HepG2 (cell line): ENCODE measurements around the gene GOLGA3. TPM values are rescaled to one million over a fixed set of nuclear protein-coding genes. Genes with fewer than 3 reads are reported as not detected.
A peak's percentile ranks its signal among the peaks of the same experiment; 100 is the strongest.

Source experiments
- ARHGAP35 ChIP-seq: sonication (generic); formaldehyde crosslinking; IDR thresholded peaks from 2 replicates; pipeline ENCODE4 v1.9.0; 2022; ENCODE audit warnings: mild to moderate bottlenecking, inconsistent platforms, moderate library complexity, missing genetic modification reagents, borderline replicate concordance
- ARID2 ChIP-seq: sonication (generic); formaldehyde crosslinking; IDR thresholded peaks from 2 replicates; pipeline ENCODE4 v1.8.1; 2022; ENCODE audit warnings: mild to moderate bottlenecking, missing genetic modification reagents, borderline replicate concordance
- ARNT2 ChIP-seq: sonication (generic); formaldehyde crosslinking; IDR thresholded peaks from 2 replicates; pipeline ENCODE4 v1.8.0; 2022; ENCODE audit warnings: mild to moderate bottlenecking, low read depth, missing genetic modification reagents, moderate library complexity
- ATRX ChIP-seq: sonication (generic); formaldehyde crosslinking; IDR thresholded peaks from 2 replicates; pipeline ENCODE4 v1.4.0; 2020; ENCODE audit warnings: missing genetic modification reagents, borderline replicate concordance
- CEBPG ChIP-seq: IDR thresholded peaks from 2 replicates; pipeline ENCODE4 v1.6.1; 2016
- FOXK1 ChIP-seq: sonication (generic); formaldehyde crosslinking; IDR thresholded peaks from 2 replicates; pipeline ENCODE4 v1.4.0; 2020; ENCODE audit warnings: low read depth, missing genetic modification reagents, borderline replicate concordance
- GATA4 ChIP-seq: sonication (generic); IDR thresholded peaks from 2 replicates; pipeline ENCODE4 v1.6.1; 2016; ENCODE audit warnings: antibody characterized with exemption, low read depth, borderline replicate concordance
- GPBP1L1 ChIP-seq: sonication (generic); formaldehyde crosslinking; IDR thresholded peaks from 2 replicates; pipeline ENCODE4 v1.5.0; 2020; ENCODE audit warnings: mild to moderate bottlenecking, missing genetic modification reagents
- KLF15 ChIP-seq: sonication (generic); formaldehyde crosslinking; IDR thresholded peaks from 2 replicates; pipeline ENCODE4 v1.8.1; 2023; ENCODE audit warnings: borderline replicate concordance, mild to moderate bottlenecking, inconsistent platforms, missing genetic modification reagents, mixed read lengths
- MXI1 ChIP-seq: IDR thresholded peaks from 3 replicates; pipeline ENCODE4 v1.6.1; 2012; ENCODE audit warnings: low read depth, low read length, inconsistent platforms, borderline replicate concordance
- PLSCR1 ChIP-seq: sonication (generic); formaldehyde crosslinking; IDR thresholded peaks from 2 replicates; pipeline ENCODE4 v1.5.0; 2020; ENCODE audit warnings: missing genetic modification reagents, mild to moderate bottlenecking, borderline replicate concordance
- PTBP1 ChIP-seq: fragments of 200-400 bp; formaldehyde crosslinking; IDR thresholded peaks from 2 replicates; pipeline ENCODE4 v1.6.1; 2018; ENCODE audit warnings: low read length, low read depth; ENCODE audit not compliant: poor library complexity, severe bottlenecking
- RFX1 ChIP-seq: fragments of 450-650 bp; IDR thresholded peaks from 2 replicates; pipeline ENCODE4 v1.6.1; 2017
- RXRB ChIP-seq: IDR thresholded peaks from 2 replicates; pipeline ENCODE4 v1.6.1; 2016; ENCODE audit warnings: borderline replicate concordance, missing genetic modification reagents, missing compliant biosample characterization
- SALL2 ChIP-seq: sonication (generic); formaldehyde crosslinking; IDR thresholded peaks from 2 replicates; pipeline ENCODE4 v1.8.1; 2023; ENCODE audit warnings: mild to moderate bottlenecking, missing genetic modification reagents, inconsistent platforms
- SMYD3 ChIP-seq: sonication (generic); formaldehyde crosslinking; IDR thresholded peaks from 2 replicates; pipeline ENCODE4 v1.8.1; 2023; ENCODE audit warnings: mild to moderate bottlenecking, missing genetic modification reagents
- SP5 ChIP-seq: IDR thresholded peaks from 2 replicates; pipeline ENCODE4 v1.6.1; 2016; ENCODE audit warnings: low read depth, borderline replicate concordance
- SYNCRIP ChIP-seq: fragments of 200-400 bp; formaldehyde crosslinking; IDR thresholded peaks from 2 replicates; pipeline ENCODE4 v1.6.1; 2018; ENCODE audit warnings: mild to moderate bottlenecking, low read depth, low read length; ENCODE audit not compliant: insufficient read depth
- ZNF224 ChIP-seq: sonication (generic); formaldehyde crosslinking; IDR thresholded peaks from 2 replicates; pipeline ENCODE4 v1.5.0; 2020; ENCODE audit warnings: mild to moderate bottlenecking, missing genetic modification reagents
- polyA plus RNA-seq, 8 experiments: library from polyadenylated mRNA; depleted of rRNA in 3 of 8; stranded (reverse) in 7 of 8; unstranded in 1 of 8; fragments of >200 nt; fragmentation: Illumina TruSeq in 4 of 8; extraction: Trizol in 4 of 8; gene quantifications; 2 replicates each; pipeline versions ENCODE4 v1.2.1 to v1.2.3, GENCODE V29; 2011 to 2016; ENCODE audit warnings: low read depth in 4 of 8, missing spikeins in 1 of 8, mixed read lengths in 1 of 8; ENCODE audit not compliant: insufficient read depth in 1 of 8
- total RNA-seq, 5 experiments: library from RNA; depleted of rRNA; stranded (reverse); fragments of >200 nt; fragmentation: Illumina TruSeq; extraction: Trizol; gene quantifications; 2 replicates each; pipeline ENCODE4 v1.2.3, GENCODE V29; 2016; ENCODE audit warnings: low read depth in 1 of 5
- TF ChIP-seq, protein P1 (sequence below): sonication (generic); formaldehyde crosslinking; IDR thresholded peaks from 2 replicates; pipeline ENCODE4 v1.4.0; 2020; ENCODE audit warnings: missing genetic modification reagents, borderline replicate concordance
- TF ChIP-seq, protein P2 (sequence below): sonication (generic); formaldehyde crosslinking; IDR thresholded peaks from 2 replicates; pipeline ENCODE4 v1.4.0; 2020; ENCODE audit warnings: mild to moderate bottlenecking, low read depth, missing genetic modification reagents
- TF ChIP-seq, protein P3 (sequence below): sonication (generic); formaldehyde crosslinking; IDR thresholded peaks from 2 replicates; pipeline ENCODE4 v1.9.0; 2021; ENCODE audit warnings: missing genetic modification reagents, mild to moderate bottlenecking, borderline replicate concordance

GOLGA3 gene
- total and polyA plus RNA-seq, 2 of the 13 experiments (the other 11 are each of a cell fraction or from before 2014, with no cell fraction given), result 22.0 to 43.0 TPM

- TF ChIP-seq ARHGAP35 (CRISPR knock-in tag), result 0 out of 2 replicates have a peak, but pooled peaks have one; percentile 38
- no peak for TF ChIP-seq ARID2 (CRISPR knock-in tag)
- TF ChIP-seq, protein P1, sequence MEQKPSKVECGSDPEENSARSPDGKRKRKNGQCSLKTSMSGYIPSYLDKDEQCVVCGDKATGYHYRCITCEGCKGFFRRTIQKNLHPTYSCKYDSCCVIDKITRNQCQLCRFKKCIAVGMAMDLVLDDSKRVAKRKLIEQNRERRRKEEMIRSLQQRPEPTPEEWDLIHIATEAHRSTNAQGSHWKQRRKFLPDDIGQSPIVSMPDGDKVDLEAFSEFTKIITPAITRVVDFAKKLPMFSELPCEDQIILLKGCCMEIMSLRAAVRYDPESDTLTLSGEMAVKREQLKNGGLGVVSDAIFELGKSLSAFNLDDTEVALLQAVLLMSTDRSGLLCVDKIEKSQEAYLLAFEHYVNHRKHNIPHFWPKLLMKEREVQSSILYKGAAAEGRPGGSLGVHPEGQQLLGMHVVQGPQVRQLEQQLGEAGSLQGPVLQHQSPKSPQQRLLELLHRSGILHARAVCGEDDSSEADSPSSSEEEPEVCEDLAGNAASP (CRISPR knock-in tag), result 0 out of 2 replicates have a peak, but pooled peaks have one; percentile 28
- no peak for TF ChIP-seq PLSCR1
- TF ChIP-seq ZNF224 (CRISPR knock-in tag), result 0 out of 2 replicates have a peak, but pooled peaks have one; percentile 51
- TF ChIP-seq RFX1, result no peak
- TF ChIP-seq FOXK1 (CRISPR knock-in tag), result no peak; the same call in 1 of the 2 replicates
- TF ChIP-seq SYNCRIP, result no peak
- TF ChIP-seq CEBPG, result no peak
- no peak for TF ChIP-seq ATRX (CRISPR knock-in tag)
- TF ChIP-seq, protein P2, sequence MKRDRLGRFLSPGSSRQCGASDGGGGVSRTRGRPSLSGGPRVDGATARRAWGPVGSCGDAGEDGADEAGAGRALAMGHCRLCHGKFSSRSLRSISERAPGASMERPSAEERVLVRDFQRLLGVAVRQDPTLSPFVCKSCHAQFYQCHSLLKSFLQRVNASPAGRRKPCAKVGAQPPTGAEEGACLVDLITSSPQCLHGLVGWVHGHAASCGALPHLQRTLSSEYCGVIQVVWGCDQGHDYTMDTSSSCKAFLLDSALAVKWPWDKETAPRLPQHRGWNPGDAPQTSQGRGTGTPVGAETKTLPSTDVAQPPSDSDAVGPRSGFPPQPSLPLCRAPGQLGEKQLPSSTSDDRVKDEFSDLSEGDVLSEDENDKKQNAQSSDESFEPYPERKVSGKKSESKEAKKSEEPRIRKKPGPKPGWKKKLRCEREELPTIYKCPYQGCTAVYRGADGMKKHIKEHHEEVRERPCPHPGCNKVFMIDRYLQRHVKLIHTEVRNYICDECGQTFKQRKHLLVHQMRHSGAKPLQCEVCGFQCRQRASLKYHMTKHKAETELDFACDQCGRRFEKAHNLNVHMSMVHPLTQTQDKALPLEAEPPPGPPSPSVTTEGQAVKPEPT (CRISPR knock-in tag), result no peak
- TF ChIP-seq PTBP1, result no peak
- TF ChIP-seq RXRB (CRISPR knock-in tag), result 0 out of 2 replicates have a peak, but pooled peaks have one; percentile 32
- TF ChIP-seq ARNT2 (CRISPR knock-in tag), result peak; percentile 72; the same call in 1 of the 2 replicates
- 0 out of 2 replicates have a peak, but pooled peaks have one; percentile 47 for TF ChIP-seq KLF15
- peak; percentile 16; the same call in 1 of the 3 replicates for TF ChIP-seq MXI1
- 0 out of 2 replicates have a peak, but pooled peaks have one; percentile 12 for TF ChIP-seq SP5 (CRISPR knock-in tag)
- no peak for TF ChIP-seq GPBP1L1 (CRISPR knock-in tag)
- TF ChIP-seq SMYD3 (CRISPR knock-in tag), result no peak
- TF ChIP-seq GATA4, result no peak
- TF ChIP-seq, protein P3, sequence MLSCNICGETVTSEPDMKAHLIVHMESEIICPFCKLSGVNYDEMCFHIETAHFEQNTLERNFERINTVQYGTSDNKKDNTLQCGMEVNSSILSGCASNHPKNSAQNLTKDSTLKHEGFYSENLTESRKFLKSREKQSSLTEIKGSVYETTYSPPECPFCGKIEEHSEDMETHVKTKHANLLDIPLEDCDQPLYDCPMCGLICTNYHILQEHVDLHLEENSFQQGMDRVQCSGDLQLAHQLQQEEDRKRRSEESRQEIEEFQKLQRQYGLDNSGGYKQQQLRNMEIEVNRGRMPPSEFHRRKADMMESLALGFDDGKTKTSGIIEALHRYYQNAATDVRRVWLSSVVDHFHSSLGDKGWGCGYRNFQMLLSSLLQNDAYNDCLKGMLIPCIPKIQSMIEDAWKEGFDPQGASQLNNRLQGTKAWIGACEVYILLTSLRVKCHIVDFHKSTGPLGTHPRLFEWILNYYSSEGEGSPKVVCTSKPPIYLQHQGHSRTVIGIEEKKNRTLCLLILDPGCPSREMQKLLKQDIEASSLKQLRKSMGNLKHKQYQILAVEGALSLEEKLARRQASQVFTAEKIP (CRISPR knock-in tag), result no peak
- no peak for TF ChIP-seq SALL2 (CRISPR knock-in tag)
Observed at GRCh38 chr12:132761921-132762583, 66.6 kb downstream of the GOLGA3 start (continued).
